Mucosa of rectum (tissue), 2 donors: ENCODE results near the gene BACH2.

Experiments
- H3K27ac ChIP-seq, 2 donors: one replicate each; pipeline ENCODE4 v1.7.0; 2013; ENCODE audit warnings: inconsistent platforms in 2 of 2, low read depth in 2 of 2, low read length in 2 of 2
- H3K27me3 ChIP-seq, 2 donors: one replicate each; pipeline ENCODE4 v1.7.0; 2013; ENCODE audit warnings: low read length in 2 of 2; ENCODE audit not compliant: control insufficient read depth in 2 of 2, insufficient read depth in 2 of 2
- H3K36me3 ChIP-seq, 2 donors: one replicate each; pipeline ENCODE4 v1.7.0; 2013; ENCODE audit warnings: low read length in 2 of 2; ENCODE audit not compliant: control insufficient read depth in 2 of 2, insufficient read depth in 2 of 2
- H3K4me1 ChIP-seq, 2 donors: one replicate each; pipeline ENCODE4 v1.7.0; 2013; ENCODE audit warnings: low read length in 2 of 2, mild to moderate bottlenecking in 1 of 2; ENCODE audit not compliant: control insufficient read depth in 2 of 2, insufficient read depth in 2 of 2
- H3K4me3 ChIP-seq, 2 donors: one replicate each; pipeline ENCODE4 v1.7.0; 2013; ENCODE audit warnings: low read length in 2 of 2
- H3K9ac ChIP-seq, 2 donors: one replicate each; pipeline ENCODE4 v1.7.0; 2013; ENCODE audit warnings: low read length in 2 of 2, low read depth in 1 of 2, mild to moderate bottlenecking in 1 of 2
- H3K9me3 ChIP-seq, 2 donors: one replicate each; pipeline ENCODE4 v1.7.0; 2013; ENCODE audit warnings: low read length in 2 of 2; ENCODE audit not compliant: control insufficient read depth in 2 of 2
- donor health status: healthy.
- donor health status: Normal muscosa, but diverticular disease.

BACH2 gene

DNA sequence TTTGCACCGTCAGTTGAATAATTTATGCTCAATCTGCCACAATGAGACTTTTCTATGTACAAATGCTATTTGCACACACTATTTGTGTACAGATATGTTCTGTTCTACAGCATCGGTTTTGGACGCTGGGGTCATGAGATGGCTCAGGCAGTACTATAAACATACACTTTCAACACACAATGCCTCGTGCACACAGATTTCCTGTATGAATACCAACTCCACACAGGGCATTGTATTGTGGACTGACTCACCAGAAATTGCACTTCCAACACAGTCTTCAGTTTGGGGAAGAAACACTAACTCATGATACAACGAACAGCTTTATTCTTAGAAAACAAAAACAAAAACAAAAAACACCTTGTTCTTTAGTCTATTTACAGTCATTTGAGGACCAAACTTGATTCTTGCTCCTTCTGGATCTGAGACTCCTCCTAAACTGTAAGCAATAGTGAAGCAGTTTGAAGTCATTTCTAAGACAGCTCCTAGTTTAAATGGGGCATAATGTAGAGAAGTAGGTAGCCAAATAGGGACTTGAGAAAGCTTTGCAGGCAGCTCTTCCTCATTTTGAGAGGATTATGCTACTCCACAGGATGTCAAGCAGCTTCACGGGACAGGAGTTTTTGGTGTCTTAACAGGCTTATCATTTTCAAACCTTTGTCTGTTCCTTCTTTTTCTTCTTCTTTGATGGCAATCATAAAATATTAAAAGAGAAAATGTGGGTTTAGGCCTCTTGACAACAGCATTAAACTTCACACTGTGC is 368.7 kb downstream of the BACH2 start:
- Histone ChIP-seq H3K27me3 (no peaks in the 10 kb centered on the region), H3K27ac (no peak overlapping the region), H3K9ac (no peak overlapping the region)

DNA sequence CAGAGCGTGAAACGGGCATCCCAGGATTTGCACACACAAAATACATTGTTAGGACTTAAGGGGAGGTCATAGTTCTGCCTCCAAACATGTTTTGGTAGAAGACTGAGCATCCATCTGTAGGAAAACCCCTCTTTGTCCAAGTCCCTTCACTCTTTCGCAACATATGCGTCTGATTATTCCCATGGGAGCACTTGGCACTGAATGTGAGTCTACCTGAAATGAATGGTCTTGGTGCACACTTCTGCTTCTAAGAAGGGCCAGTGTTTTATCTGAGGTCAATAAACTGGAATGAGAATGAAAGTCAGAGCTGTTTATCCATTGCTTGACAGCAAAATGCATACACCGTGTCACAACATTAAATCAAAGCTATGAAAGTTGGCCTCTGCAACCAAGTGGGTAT is 369.4 kb downstream of the BACH2 start:
- Histone ChIP-seq H3K9me3 (no peaks in the 10 kb centered on the region), H3K36me3 (no peaks in the 10 kb centered on the region), H3K4me1 (no peaks in the 10 kb centered on the region), H3K27me3 (no peaks in the 10 kb centered on the region), H3K9ac (no peak overlapping the region), H3K27ac (no peak overlapping the region), H3K4me3 (no peak overlapping the region)

More for the DNA sequence above, 368.7 kb downstream of the BACH2 start:
- no peaks in the 10 kb centered on the region for H3K9me3 ChIP-seq
- no peaks in the 10 kb centered on the region for H3K4me1 ChIP-seq
- H3K4me3 ChIP-seq = no peak overlapping the region
- no peaks in the 10 kb centered on the region for H3K36me3 ChIP-seq

DNA sequence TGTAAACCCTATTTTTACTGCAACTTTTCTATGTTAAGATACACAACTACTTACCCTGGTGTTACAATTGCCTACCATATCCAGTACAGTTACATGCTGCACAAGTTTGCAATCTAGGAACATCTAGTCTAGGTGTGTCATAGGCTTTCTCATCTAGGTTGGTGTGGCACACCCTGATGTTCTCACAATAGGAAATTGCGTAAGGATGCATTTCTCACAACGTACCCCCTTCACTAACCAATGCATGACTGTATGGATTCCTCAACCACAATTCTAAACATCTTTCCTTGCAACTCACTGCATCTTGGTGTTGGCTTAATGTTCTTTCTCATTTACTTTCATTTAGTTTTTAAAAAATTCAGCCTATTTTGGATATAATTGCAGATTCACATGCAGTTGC is 370.8 kb downstream of the BACH2 start:
- no peaks in the 10 kb centered on the region for H3K36me3 ChIP-seq
- H3K4me3 ChIP-seq = no peak overlapping the region
- H3K9ac ChIP-seq = no peak overlapping the region
- H3K27me3 ChIP-seq = no peaks in the 10 kb centered on the region
- no peak overlapping the region for H3K27ac ChIP-seq
- H3K4me1 ChIP-seq = no peaks in the 10 kb centered on the region
- no peaks in the 10 kb centered on the region for H3K9me3 ChIP-seq

DNA sequence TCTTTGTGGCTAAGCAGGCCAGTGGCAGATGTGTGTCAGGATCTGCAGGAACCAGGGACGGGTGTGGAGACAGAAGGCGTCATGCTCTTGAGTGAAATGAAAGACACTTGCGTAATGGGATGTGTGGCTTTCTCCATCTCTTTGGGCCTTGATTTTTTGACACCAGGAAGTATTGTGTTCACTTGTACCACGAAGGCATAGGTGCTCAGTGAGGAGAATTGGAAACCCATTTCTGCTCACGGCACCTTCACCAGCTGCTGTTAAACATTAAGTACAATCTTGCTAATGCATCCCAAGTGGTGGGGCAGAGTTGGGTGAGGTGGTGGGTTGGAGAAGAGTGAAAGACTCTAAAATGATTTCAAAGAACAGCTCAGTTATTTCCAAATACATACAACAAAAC is 372.4 kb downstream of the BACH2 start:
- no peak overlapping the region for H3K27ac ChIP-seq
- no peak overlapping the region for H3K9ac ChIP-seq
- H3K36me3 ChIP-seq = no peaks in the 10 kb centered on the region
- no peaks in the 10 kb centered on the region for H3K27me3 ChIP-seq
- H3K4me1 ChIP-seq = no peaks in the 10 kb centered on the region
- H3K4me3 ChIP-seq = no peak overlapping the region
- no peaks in the 10 kb centered on the region for H3K9me3 ChIP-seq

DNA sequence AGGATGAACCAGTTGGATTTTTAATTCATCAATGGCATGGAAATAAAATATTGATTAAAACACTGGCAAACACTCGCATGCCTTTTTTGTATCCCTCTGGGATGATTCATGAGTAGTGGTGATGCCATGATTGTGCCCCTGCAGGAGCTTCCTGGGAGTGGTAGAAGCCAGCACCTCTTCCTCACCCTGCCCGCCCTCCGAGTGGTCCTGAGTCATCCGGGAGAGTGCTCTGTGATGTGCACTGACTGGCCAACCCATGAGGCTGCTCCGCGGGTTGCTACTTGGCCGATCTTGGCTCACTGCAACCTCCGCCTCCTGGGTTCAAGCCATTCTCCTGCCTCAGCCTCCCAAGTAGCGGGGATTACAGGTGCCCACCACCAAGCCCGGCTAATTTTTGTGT is 375.0 kb downstream of the BACH2 start:
- no peaks in the 10 kb centered on the region for H3K27me3 ChIP-seq
- no peak overlapping the region for H3K9ac ChIP-seq
- no peaks in the 10 kb centered on the region for H3K9me3 ChIP-seq
- no peaks in the 10 kb centered on the region for H3K4me1 ChIP-seq
- no peaks in the 10 kb centered on the region for H3K36me3 ChIP-seq
- no peak overlapping the region for H3K4me3 ChIP-seq
- H3K27ac ChIP-seq = no peak overlapping the region

DNA sequence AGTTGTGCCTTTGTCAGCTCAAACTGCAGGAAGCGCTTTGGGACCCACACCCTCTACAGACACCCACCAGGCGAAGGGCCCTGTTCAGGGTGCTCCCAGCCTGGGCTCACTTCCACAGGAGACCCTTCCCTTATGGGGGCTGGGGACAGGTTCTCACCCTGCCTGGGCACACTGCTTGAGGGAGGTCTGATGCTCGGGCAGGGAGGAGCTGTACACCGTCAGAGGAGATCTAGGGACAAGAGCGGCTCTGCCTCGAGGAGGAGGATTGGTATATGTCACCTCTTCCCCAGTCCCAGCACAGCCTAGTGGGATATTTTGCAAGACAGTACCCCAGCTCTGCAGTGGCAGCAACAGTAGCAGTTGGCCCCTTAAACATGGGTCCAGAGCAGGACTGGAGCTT is 375.4 kb downstream of the BACH2 start:
- no peak overlapping the region for H3K27ac ChIP-seq
- no peaks in the 10 kb centered on the region for H3K4me1 ChIP-seq
- H3K9me3 ChIP-seq = no peaks in the 10 kb centered on the region
- H3K36me3 ChIP-seq = no peaks in the 10 kb centered on the region
- H3K27me3 ChIP-seq = no peaks in the 10 kb centered on the region
- no peak overlapping the region for H3K9ac ChIP-seq
- H3K4me3 ChIP-seq = no peak overlapping the region

DNA sequence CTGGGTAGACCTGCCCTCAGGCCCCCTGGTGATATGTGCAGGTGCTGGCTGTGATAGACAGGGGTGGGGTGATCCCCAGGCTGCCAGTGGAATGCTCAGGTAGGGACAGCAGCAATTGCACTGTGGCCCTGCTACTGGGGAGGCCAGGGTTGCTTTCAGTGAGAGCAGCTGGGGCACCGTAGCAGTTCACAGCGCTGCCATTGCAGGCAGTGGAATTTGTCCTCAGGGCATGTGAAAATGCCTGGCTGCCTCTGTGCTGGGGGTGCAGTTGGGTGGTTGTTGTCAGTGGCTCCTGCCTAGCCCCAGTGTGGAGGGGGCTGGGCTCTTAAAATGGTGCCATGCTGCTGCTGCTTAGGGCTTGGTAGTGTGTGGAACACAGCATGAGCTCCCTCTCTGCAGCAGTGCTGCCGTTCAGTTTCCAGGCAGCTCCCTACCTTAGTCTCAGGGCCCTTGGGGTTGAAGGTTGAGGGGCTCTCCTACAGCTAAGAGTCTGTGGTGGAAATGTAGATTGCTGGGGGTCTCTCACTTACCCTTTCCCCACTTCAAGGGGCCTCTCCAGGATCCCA is 378.8 kb downstream of the BACH2 start:
- H3K9ac ChIP-seq = no peak overlapping the region
- no peaks in the 10 kb centered on the region for H3K9me3 ChIP-seq
- H3K4me1 ChIP-seq = no peaks in the 10 kb centered on the region
- H3K36me3 ChIP-seq = no peaks in the 10 kb centered on the region
- no peak overlapping the region for H3K4me3 ChIP-seq
- H3K27ac ChIP-seq = no peak overlapping the region
- no peaks in the 10 kb centered on the region for H3K27me3 ChIP-seq

DNA sequence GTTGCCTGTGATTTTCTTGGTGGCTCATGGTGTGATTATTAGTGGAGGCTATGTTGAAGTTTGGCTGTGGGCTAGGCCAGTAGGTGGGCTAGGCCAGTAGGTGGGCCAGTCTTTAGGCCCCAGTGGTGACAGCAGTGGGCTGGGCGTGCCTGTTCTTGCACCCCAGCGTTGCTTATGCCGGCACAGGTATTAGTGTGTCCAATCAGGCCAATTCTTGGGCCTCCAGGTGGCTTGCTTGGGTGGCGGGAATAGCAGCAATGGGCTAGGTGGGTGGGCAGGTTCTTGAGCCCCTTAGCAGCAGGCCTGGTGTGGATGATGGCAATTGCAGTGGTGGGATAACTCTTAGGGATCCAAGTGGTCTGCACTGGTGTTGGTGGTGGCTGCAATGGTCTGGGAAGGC is 379.4 kb downstream of the BACH2 start:
- Histone ChIP-seq H3K4me1 (no peaks in the 10 kb centered on the region), H3K9me3 (no peaks in the 10 kb centered on the region), H3K27ac (no peak overlapping the region), H3K36me3 (no peaks in the 10 kb centered on the region), H3K27me3 (no peaks in the 10 kb centered on the region), H3K9ac (no peak overlapping the region), H3K4me3 (no peak overlapping the region)

DNA sequence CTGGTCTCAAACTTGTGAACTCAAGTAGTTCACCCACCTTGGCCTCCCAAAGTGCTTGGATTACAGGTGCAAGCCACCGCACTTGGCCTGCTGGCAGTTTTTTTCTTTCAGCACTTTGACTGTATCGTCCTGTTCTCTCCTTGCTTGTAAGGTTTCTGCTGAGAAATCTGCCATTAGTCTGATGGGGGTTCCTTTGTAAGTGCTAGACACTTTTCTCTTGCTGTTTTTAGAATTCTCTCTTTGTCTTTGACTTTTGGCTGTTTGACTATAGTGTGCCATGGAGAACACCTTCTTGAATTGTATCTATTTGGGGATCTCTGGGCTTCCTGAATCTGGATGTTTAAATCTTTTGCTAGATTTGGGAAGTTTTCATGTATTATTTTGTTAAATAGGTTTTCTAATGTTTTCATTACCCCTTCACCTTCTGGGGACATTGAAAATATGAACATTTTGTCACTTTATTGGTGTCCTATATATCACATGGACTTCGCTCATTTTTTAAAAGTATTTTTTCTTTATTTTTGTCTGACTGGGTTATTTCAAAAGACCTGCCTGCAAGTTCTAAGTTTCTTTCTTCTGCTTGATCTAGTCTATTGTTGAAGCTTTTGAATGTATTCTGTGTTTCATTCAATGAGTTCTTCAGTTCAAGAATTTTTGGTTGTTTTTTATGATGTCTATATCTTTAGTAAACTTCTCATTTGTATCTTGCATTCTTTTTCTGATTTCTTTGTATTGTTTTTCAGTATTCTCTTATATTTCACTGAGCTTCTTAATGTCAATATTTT is 380.3 kb downstream of the BACH2 start:
- Histone ChIP-seq H3K27me3 (no peaks in the 10 kb centered on the region), H3K4me1 (no peaks in the 10 kb centered on the region), H3K36me3 (no peaks in the 10 kb centered on the region), H3K4me3 (no peak overlapping the region), H3K9me3 (no peaks in the 10 kb centered on the region), H3K27ac (no peak overlapping the region), H3K9ac (no peak overlapping the region)

DNA sequence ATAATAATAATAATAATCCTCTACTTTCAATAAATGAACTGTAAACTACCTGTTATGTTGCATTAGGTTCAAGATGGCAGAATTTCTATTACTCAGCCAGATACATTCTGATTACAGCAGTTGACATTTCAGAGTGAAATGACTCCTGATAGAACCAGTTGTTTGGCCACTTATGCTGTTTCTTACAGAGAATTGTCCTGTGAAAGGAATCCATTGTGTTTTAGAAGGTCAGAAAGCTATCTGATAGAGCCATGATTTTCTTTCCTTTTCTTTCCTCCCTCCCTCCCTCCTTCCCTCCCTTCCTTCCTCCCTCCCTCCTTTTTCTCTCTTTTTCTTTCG is 385.8 kb downstream of the BACH2 start:
- Histone ChIP-seq H3K27me3 (no peaks in the 10 kb centered on the region), H3K36me3 (no peaks in the 10 kb centered on the region), H3K9me3 (no peaks in the 10 kb centered on the region), H3K4me1 (no peaks in the 10 kb centered on the region), H3K4me3 (no peak overlapping the region), H3K9ac (no peak overlapping the region), H3K27ac (no peak overlapping the region)
